Left lung (tissue), 10 donors: ENCODE measurements around the gene CDC27. TPM values are rescaled to one million over a fixed set of nuclear protein-coding genes. Genes with fewer than 3 reads are reported as not detected.

Source experiments
- ATAC-seq: fragments of 200-7000 bp; cut with Tn5 transposase; one replicate; pipeline ENCODE4 v1.9.1; 2020; ENCODE audit warnings: moderate library complexity
- DNase-seq, 4 donors: peaks; one replicate each; pipeline ENCODE4 v3.0.0-alpha.2; 2013 to 2020
- H3K27ac ChIP-seq, 2 donors: fragments of 200-600 bp; sonication (generic) in 1 of 2; one replicate each; pipeline versions ENCODE4 v1.5.0 to v1.8.0; 2020 to 2021
- H3K27me3 ChIP-seq, 2 donors: fragments of 200-600 bp; sonication (generic) in 1 of 2; one replicate each; pipeline versions ENCODE4 v1.5.0 to v1.8.0; 2020 to 2021
- H3K36me3 ChIP-seq, 2 donors: fragments of 200-600 bp; sonication (generic) in 1 of 2; one replicate each; pipeline versions ENCODE4 v1.5.0 to v1.8.0; 2020 to 2021
- H3K4me1 ChIP-seq, 2 donors: fragments of 200-600 bp; one replicate each; pipeline ENCODE4 v1.8.0; 2021
- H3K4me3 ChIP-seq, 2 donors: fragments of 200-600 bp; sonication (generic) in 1 of 2; one replicate each; pipeline versions ENCODE4 v1.5.0 to v1.8.0; 2020 to 2021; ENCODE audit warnings: mild to moderate bottlenecking in 1 of 2
- H3K9me3 ChIP-seq, 2 donors: fragments of 200-600 bp; sonication (generic) in 1 of 2; one replicate each; pipeline versions ENCODE4 v1.5.0 to v1.8.0; 2020 to 2021
- intact Hi-C, 2 donors: fragments of 100-400 bp; cut with DNase I; formaldehyde crosslinking; loops; one replicate each; pipeline versions ENCODE4 v1.11.2 to v1.14.2; 2022
- polyA plus RNA-seq, 6 donors: library from polyadenylated mRNA; unstranded; fragments of 120-200 nt; gene quantifications; one replicate each; pipeline ENCODE4 v1.2.1, GENCODE V29; 2013; ENCODE audit not compliant: insufficient read length in 6 of 6
- total RNA-seq, 2 donors: library from RNA; stranded (reverse); fragmentation: NEBNext Ultra II Directional; extraction: Animal tissue kit (Norgen Biotek cat#: 25700); gene quantifications; one replicate each; pipeline ENCODE4 v1.2.1, GENCODE V29; 2021
- TF ChIP-seq, protein P1 (sequence below), 2 donors: fragments of 200-600 bp; sonication (generic) in 1 of 2; IDR thresholded peaks; one replicate each; pipeline versions ENCODE4 v1.5.0 to v1.8.0; 2021; ENCODE audit warnings: antibody characterized with exemption in 2 of 2
- donor health status: DM: no; HTN: yes; CAD: no.
- donor health status: DM: no; HTN: no; CAD: no.

CDC27 gene
- total and polyA plus RNA-seq, 8 donors = 59.3 to 85.1 (median 62.9) TPM

DNA sequence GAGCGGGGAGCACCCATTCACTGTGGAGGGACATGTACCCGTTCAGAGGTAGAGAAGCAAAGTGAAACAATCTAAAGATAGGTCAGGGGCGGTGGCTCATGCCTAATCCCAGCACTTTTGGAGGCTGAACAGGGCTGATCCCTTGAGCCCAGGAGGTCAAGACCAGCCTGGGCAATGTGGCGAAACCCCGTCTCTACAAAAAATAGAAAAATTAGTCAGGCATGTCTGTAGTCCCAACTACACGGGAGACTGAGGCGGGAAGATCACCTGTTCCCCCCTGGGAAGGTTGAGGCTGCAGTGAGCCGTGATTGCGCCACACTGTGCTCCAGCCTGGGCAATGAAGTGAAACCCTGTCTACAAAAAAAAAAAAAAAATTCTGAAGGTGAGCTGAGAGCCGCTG, 41.8 kb upstream of the CDC27 start:
- no peaks in the 10 kb centered on the region for H3K9me3 ChIP-seq
- TF ChIP-seq, protein P1, sequence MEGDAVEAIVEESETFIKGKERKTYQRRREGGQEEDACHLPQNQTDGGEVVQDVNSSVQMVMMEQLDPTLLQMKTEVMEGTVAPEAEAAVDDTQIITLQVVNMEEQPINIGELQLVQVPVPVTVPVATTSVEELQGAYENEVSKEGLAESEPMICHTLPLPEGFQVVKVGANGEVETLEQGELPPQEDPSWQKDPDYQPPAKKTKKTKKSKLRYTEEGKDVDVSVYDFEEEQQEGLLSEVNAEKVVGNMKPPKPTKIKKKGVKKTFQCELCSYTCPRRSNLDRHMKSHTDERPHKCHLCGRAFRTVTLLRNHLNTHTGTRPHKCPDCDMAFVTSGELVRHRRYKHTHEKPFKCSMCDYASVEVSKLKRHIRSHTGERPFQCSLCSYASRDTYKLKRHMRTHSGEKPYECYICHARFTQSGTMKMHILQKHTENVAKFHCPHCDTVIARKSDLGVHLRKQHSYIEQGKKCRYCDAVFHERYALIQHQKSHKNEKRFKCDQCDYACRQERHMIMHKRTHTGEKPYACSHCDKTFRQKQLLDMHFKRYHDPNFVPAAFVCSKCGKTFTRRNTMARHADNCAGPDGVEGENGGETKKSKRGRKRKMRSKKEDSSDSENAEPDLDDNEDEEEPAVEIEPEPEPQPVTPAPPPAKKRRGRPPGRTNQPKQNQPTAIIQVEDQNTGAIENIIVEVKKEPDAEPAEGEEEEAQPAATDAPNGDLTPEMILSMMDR (IDR thresholded peaks at IDR 0.05) = no peak
- H3K27me3 ChIP-seq = no peaks in the 10 kb centered on the region
- no peak for ATAC-seq
- no peak overlapping the region for H3K4me3 ChIP-seq
- peaks cover 7 to 23% of the 10 kb centered on the region in 2 donors for H3K4me1 ChIP-seq
- no peak overlapping the region for H3K27ac ChIP-seq
- intact Hi-C loops = loop anchor here in 1 of 2 donors (5.0 kb wide), 1 partner anchor 81 kb away; no protein-coding TSS in a partner anchor
- H3K36me3 ChIP-seq = no peaks in the 10 kb centered on the region
- DNase-seq = no peak

DNA sequence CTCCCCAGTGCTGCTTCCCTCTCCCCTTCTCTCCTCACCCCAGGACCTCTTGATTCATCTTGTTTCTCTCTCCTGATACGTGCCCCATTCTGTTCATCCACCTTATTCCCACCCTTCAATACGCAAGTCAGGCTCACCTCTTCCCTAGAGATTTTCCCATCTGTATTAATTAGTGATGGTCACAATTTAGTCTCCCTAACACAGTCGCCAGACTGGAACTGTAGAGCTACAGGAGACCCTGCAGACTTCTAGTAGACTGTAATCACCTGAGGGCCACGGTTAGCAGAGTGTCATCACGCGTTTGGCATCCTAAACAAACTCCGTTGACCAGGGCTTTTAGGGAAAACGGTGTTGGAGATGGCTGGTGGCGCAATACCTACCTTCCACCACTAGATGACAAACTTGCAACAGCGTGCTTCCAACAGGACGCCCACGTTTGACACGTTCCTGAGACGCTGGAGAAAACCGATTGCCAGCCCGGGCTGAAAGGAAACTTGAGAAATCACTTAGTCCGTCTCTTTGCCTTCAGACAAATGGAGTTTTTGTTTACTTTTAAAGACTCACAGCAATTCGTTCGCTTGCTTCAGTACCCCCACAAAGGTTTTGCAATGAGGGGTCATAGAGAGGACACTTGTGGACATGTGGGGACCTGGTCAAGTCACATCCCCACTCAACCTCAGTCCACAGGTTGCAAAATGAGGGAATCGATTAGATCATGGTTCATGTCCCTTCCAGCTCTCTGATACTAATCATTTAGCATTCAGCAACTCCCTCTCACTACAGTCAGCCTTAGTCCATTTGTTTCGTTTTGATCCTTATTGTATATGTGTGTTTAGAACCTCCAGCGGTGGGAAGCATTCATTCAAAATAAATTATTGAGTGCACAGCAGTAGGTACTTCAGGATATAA, 40.7 kb upstream of the CDC27 start:
- Histone ChIP-seq H3K9me3 (no peaks in the 10 kb centered on the region), H3K27me3 (no peaks in the 10 kb centered on the region), H3K4me3 (no peak overlapping the region), H3K4me1 (peaks cover 17 to 34% of the 10 kb centered on the region in 2 donors), H3K27ac (peak overlapping the region in 1 of 2 donors; percentile 5), H3K36me3 (no peaks in the 10 kb centered on the region)
- peak; percentile 94 for ATAC-seq
- intact Hi-C loops = loop anchor here in 1 of 2 donors (5.0 kb wide), 1 partner anchor 83 kb away; no protein-coding TSS in a partner anchor
- DNase-seq = peak in 3 of 4 donors; percentile 78 to 90 (median 85)
- TF ChIP-seq, protein P1 (IDR thresholded peaks at IDR 0.05) = peak; percentile 87 to 97

DNA sequence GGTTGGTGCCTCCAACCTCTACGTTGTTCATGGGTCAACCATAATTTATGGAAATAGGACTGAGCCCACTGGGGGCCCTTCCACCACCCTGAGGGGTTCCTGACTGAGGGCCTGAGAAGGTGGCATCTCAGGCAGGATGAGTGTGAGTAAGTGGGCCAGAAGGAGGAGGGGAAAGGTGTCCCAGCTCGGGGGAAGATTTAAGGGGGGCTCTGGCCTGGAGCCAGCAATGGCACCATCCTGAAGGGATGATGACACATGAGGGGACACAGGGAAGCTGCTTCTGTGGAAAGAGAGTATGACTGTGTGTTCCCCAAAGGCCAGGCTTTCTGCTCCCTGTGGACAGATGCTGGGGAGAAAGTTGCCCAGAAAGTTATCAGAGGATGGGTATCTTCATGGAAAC, 38.8 kb upstream of the CDC27 start:
- Histone ChIP-seq H3K27me3 (no peaks in the 10 kb centered on the region), H3K36me3 (no peaks in the 10 kb centered on the region), H3K4me3 (no peak overlapping the region), H3K9me3 (no peaks in the 10 kb centered on the region), H3K27ac (no peak overlapping the region), H3K4me1 (peaks cover 19 to 47% of the 10 kb centered on the region in 2 donors)
- intact Hi-C loops = no loop called here
- TF ChIP-seq, protein P1 (IDR thresholded peaks at IDR 0.05) = no peak
- ATAC-seq = no peak
- DNase-seq = no peak

DNA sequence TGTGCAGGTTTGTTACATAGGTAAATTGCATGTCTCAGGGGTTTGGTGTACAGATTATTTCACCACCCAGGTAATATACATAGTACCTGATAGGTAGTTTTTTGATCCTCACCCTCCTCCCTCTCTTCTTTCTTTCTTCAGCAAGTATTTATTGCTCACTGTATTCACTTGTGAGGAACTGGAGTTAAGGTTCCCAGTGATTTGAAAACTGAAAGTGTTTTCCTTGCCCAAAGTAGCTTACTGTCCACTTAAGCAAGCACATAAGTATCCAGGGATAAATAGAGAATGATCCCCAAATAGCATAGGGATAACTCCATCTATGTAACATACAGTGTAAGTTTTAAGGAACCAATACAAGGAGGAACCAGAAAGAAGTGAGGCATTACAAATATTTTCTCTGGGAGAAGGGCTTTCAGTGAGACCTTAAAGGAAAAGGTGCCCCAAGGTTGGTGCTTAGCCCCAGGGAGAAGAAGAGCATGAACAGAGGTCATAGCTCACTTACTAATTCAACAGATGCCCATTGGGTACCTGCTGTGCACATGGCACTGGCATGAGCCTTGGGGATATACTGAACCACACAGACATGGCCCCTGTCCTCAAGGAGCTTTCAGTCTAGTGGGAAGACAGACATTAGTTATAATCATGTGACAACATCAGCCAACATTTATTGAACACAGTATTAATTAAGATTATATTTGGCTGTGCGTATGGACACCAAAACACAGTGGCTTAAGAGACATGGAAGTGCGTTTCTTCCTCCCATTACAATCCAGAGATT, 37.0 kb upstream of the CDC27 start:
- H3K27ac ChIP-seq = peak overlapping the region; percentile 78 to 80
- intact Hi-C loops = no loop called here
- ATAC-seq = peak; percentile 3

More for the DNA sequence above, 37.0 kb upstream of the CDC27 start:
- no peak for DNase-seq
- Histone ChIP-seq H3K27me3 (no peaks in the 10 kb centered on the region), H3K4me3 (no peak overlapping the region), H3K4me1 (peaks cover 19 to 47% of the 10 kb centered on the region in 2 donors), H3K9me3 (no peaks in the 10 kb centered on the region), H3K36me3 (no peaks in the 10 kb centered on the region)
- TF ChIP-seq, protein P1 (IDR thresholded peaks at IDR 0.05) = no peak
